ENCODE measurements around the gene RNASEH2A. TPM values are rescaled to one million over a fixed set of nuclear protein-coding genes. Genes with fewer than 3 reads are reported as not detected.

RNASEH2A gene
- total and polyA plus RNA-seq, 2 of the 13 experiments (the other 11 are each of a cell fraction or from before 2014, with no cell fraction given): 25.1 to 35.8 TPM

GRCh38 chr19:12796146-12797071 is 10.0 kb upstream of the RNASEH2A start:
- ChIA-PET POLR2A (interaction anchor here (0.8 to 2.4 kb wide), 6 partner anchors 14 to 73 kb away, joined by 3 to 21 read pairs (median 8); no protein-coding TSS in a partner anchor), CTCF (ENCODE audit: low intra/inter-chr PET ratio, low total read pairs) (interaction anchor here (1.2 to 3.7 kb wide), 6 partner anchors 18 to 36 kb away, joined by 5 to 54 read pairs (median 10); partner anchors contain the start of gene HOOK2)
- Histone ChIP-seq H3K4me1 (ENCODE audit: insufficient read depth, low read length) (peaks cover 38% of the 10 kb centered on the region), H4K20me1 (ENCODE audit: insufficient read depth, low read length) (peaks cover 5% of the 10 kb centered on the region; the same call in 1 of the 2 replicates), H3K9me3 (ENCODE audit: low read length) (no peaks in the 10 kb centered on the region), H3K27ac (ENCODE audit: extremely low read length, insufficient read depth, low read length) (no peak overlapping the region), H3K4me2 (ENCODE audit: low read depth, low read length) (peak overlapping the region; percentile 62), H3K9ac (ENCODE audit: insufficient read depth, low read depth, low read length) (peak overlapping the region; percentile 25), H3K79me2 (ENCODE audit: insufficient read depth, low read length) (peaks cover 21% of the 10 kb centered on the region), H3K36me3 (replicated peaks in 1 of 2; ENCODE audit: control insufficient read depth in 1 of 2, insufficient read depth in 2 of 2, low read length in 2 of 2) (peaks cover 2 to 12% of the 10 kb centered on the region in 2 experiments; a peak in 4 of 5 replicates), H3K4me3 (replicated peaks in 1 of 3; ENCODE audit: insufficient read depth in 1 of 3, low read depth in 2 of 3, low read length in 3 of 3) (peak overlapping the region in 1 of 3 experiments; percentile 24; a peak in 2 of 6 replicates), H2AFZ (ENCODE audit: low read length) (no peak overlapping the region), H3K27me3 (ENCODE audit: control insufficient read depth in 1 of 2, insufficient read depth in 2 of 2, low read length in 2 of 2) (no peaks in the 10 kb centered on the region; a peak in 1 of 5 replicates)
- FAIRE-seq (peak; percentile 92), ATAC-seq (peak; percentile 28), DNase-seq (ENCODE audit: low spot score) (peak; percentile 68)
- 11% methylated on average over 11 of the region's 18 CpGs for WGBS (ENCODE audit: low lambda C conversion rate)
- intact Hi-C loops (cut with micrococcal nuclease; ENCODE audit: unreplicated experiment): loop anchor here (1.0 kb wide), 2 partner anchors 18 to 36 kb away; no protein-coding TSS in a partner anchor
- BruUV-seq (replicated peaks): no TSS peak
- in situ Hi-C loops (cut with HindIII; ENCODE audit: extremely low pct_ligation_motif_present, low pct_unique_long_range_greater_than_20kb): no loop called here
- TF ChIP-seq SAP130 (CRISPR knock-in tag; IDR thresholded peaks at IDR 0.05; ENCODE audit: low read depth) (peak; percentile 80), GATAD1 (CRISPR knock-in tag; IDR thresholded peaks at IDR 0.05) (peak; percentile 52), GABPB1 (CRISPR knock-in tag; IDR thresholded peaks at IDR 0.05) (peak; percentile 32; the same call in 1 of the 2 replicates), MAZ (IDR thresholded peaks at IDR 0.05; ENCODE audit: borderline replicate concordance, low read depth, low read length) (no peak), MAZ (CRISPR knock-in tag; IDR thresholded peaks at IDR 0.05; ENCODE audit: low read depth) (0 out of 2 replicates have a peak, but pooled peaks have one; percentile 28), CCDC6 (CRISPR knock-in tag; IDR thresholded peaks at IDR 0.05) (0 out of 2 replicates have a peak, but pooled peaks have one; percentile 39), E2F5 (CRISPR knock-in tag; conservative IDR thresholded peaks at IDR 0.05) (no peak), GATAD2A (CRISPR knock-in tag; IDR thresholded peaks at IDR 0.05) (peak; percentile 46), ZNF124 (CRISPR knock-in tag; IDR thresholded peaks at IDR 0.05) (no peak), GABPA (IDR thresholded peaks at IDR 0.05; ENCODE audit: low read depth, low read length) (no peak), GABPA (CRISPR knock-in tag; IDR thresholded peaks at IDR 0.05; ENCODE audit: low read depth) (peak; percentile 18; the same call in 1 of the 2 replicates), ZNF292 (CRISPR knock-in tag; IDR thresholded peaks at IDR 0.05; ENCODE audit: borderline replicate concordance, low read depth) (no peak), ZNF501 (CRISPR knock-in tag; IDR thresholded peaks at IDR 0.05) (peak; percentile 17; the same call in 1 of the 2 replicates), STAG1 (CRISPR knock-in tag; IDR thresholded peaks at IDR 0.05) (peak; percentile 98), SNAPC2 (CRISPR knock-in tag; IDR thresholded peaks at IDR 0.05) (no peak), RFX5 (IDR thresholded peaks at IDR 0.05; ENCODE audit: low read depth, low read length) (no peak), ELF3 (CRISPR knock-in tag; IDR thresholded peaks at IDR 0.05) (peak; percentile 79)
- TF ChIP-seq, protein P1, sequence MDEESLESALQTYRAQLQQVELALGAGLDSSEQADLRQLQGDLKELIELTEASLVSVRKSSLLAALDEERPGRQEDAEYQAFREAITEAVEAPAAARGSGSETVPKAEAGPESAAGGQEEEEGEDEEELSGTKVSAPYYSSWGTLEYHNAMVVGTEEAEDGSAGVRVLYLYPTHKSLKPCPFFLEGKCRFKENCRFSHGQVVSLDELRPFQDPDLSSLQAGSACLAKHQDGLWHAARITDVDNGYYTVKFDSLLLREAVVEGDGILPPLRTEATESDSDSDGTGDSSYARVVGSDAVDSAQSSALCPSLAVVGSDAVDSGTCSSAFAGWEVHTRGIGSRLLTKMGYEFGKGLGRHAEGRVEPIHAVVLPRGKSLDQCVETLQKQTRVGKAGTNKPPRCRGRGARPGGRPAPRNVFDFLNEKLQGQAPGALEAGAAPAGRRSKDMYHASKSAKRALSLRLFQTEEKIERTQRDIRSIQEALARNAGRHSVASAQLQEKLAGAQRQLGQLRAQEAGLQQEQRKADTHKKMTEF (CRISPR knock-in tag; IDR thresholded peaks at IDR 0.05): 0 out of 2 replicates have a peak, but pooled peaks have one; percentile 45
- TF ChIP-seq, protein P2, sequence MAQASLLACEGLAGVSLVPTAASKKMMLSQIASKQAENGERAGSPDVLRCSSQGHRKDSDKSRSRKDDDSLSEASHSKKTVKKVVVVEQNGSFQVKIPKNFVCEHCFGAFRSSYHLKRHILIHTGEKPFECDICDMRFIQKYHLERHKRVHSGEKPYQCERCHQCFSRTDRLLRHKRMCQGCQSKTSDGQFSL (CRISPR knock-in tag; IDR thresholded peaks at IDR 0.05): 0 out of 2 replicates have a peak, but pooled peaks have one; percentile 49
- TF ChIP-seq, protein P3, sequence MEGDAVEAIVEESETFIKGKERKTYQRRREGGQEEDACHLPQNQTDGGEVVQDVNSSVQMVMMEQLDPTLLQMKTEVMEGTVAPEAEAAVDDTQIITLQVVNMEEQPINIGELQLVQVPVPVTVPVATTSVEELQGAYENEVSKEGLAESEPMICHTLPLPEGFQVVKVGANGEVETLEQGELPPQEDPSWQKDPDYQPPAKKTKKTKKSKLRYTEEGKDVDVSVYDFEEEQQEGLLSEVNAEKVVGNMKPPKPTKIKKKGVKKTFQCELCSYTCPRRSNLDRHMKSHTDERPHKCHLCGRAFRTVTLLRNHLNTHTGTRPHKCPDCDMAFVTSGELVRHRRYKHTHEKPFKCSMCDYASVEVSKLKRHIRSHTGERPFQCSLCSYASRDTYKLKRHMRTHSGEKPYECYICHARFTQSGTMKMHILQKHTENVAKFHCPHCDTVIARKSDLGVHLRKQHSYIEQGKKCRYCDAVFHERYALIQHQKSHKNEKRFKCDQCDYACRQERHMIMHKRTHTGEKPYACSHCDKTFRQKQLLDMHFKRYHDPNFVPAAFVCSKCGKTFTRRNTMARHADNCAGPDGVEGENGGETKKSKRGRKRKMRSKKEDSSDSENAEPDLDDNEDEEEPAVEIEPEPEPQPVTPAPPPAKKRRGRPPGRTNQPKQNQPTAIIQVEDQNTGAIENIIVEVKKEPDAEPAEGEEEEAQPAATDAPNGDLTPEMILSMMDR (CRISPR knock-in tag; IDR thresholded peaks at IDR 0.05): peak; percentile 98
